K562 (cell line): ENCODE measurements around the gene ZNF768. TPM values are rescaled to one million over a fixed set of nuclear protein-coding genes. Genes with fewer than 3 reads are reported as not detected.
A peak's percentile ranks its signal among the peaks of the same experiment; 100 is the strongest.

Experiments
- ATAC-seq: fragments of 200-7000 bp; cut with Tn5 transposase; 3 replicates; pipeline ENCODE4 v1.9.1; 2020; ENCODE audit warnings: moderate library complexity
- BruUV-seq: library from RNA; stranded (reverse); fragments of 400-500 nt; replicated peaks from 2 replicates; lab custom pipeline; 2021; lab: Mats Ljungman, UMichigan
- CTCF ChIA-PET: fragments of 300-600 bp; formaldehyde crosslinking; extraction: SDS; loops from one replicate; lab custom pipeline; 2021; ENCODE audit warnings: low intra/inter-chr PET ratio; lab: Yijun Ruan, JAX
- POLR2A ChIA-PET: fragments of 300-600, 350-650 bp; sonication (Branson Sonifier 250); formaldehyde crosslinking; extraction: SDS; loops from one replicate; lab custom pipeline; 2021; ENCODE audit warnings: antibody characterized with exemption, inconsistent platforms; lab: Yijun Ruan, JAX
- DNase-seq, 4 experiments: peaks; one replicate each; pipeline versions ENCODE4 v3.0.0 to v3.0.0-alpha.2; 2011 to 2018; ENCODE audit warnings: low spot score in 3 of 4, mixed read lengths in 3 of 4; ENCODE audit errors: extremely low read depth in 1 of 4
- FAIRE-seq: peaks from 2 replicates; lab custom pipeline; 2011; peaks lifted over from hg19 to GRCh38; lab: Jason Lieb, UNC
- H2AFZ ChIP-seq: 2 replicates; pipeline ENCODE4 v1.6.0; 2011; ENCODE audit warnings: low read depth, low read length, control low read depth, inconsistent platforms
- H3K27ac ChIP-seq: fragments of 200-600 bp; 3 replicates; pipeline ENCODE4 v1.8.0; 2011; ENCODE audit warnings: low read depth, mild to moderate bottlenecking, control low read depth, inconsistent platforms, low read length, moderate library complexity, mixed read lengths; ENCODE audit errors: extremely low read depth
- H3K27me3 ChIP-seq, 2 experiments: fragments of 300-600 bp in 1 of 2; 2 replicates in 1 of 2; 3 replicates in 1 of 2; pipeline versions ENCODE4 v1.6.0 to v1.8.0; 2011; ENCODE audit warnings: inconsistent platforms in 2 of 2, low read length in 2 of 2, mild to moderate bottlenecking in 1 of 2, mixed read lengths in 1 of 2, moderate library complexity in 1 of 2; ENCODE audit not compliant: control insufficient read depth in 2 of 2, insufficient read depth in 2 of 2
- H3K36me3 ChIP-seq: fragments of 300-600 bp; 3 replicates; pipeline ENCODE4 v1.8.0; 2011; ENCODE audit warnings: mild to moderate bottlenecking, low read length, inconsistent platforms; ENCODE audit not compliant: control insufficient read depth, insufficient read depth
- H3K4me1 ChIP-seq, 2 experiments: fragments of 200-600 bp in 1 of 2; replicated peaks in 1 of 2; 2 replicates in 1 of 2; 3 replicates in 1 of 2; pipeline versions ENCODE4 v1.5.1 to v1.8.0; 2011; ENCODE audit warnings: inconsistent platforms in 2 of 2, low read length in 2 of 2, mild to moderate bottlenecking in 1 of 2, mixed read lengths in 1 of 2, moderate library complexity in 1 of 2; ENCODE audit not compliant: control insufficient read depth in 2 of 2, insufficient read depth in 2 of 2
- H3K4me2 ChIP-seq: 2 replicates; pipeline ENCODE4 v1.6.1; 2011; ENCODE audit warnings: low read length, control low read depth, inconsistent platforms, mixed read lengths; ENCODE audit not compliant: insufficient read depth
- H3K4me3 ChIP-seq: fragments of 200-600 bp; sonication (generic), shearing (Covaris generic); 2 replicates; pipeline ENCODE4 v1.5.1; 2016; ENCODE audit warnings: control low read depth, inconsistent platforms
- H3K79me2 ChIP-seq: fragments of 200-600 bp; 3 replicates; pipeline ENCODE4 v1.8.0; 2011; ENCODE audit warnings: low read length, inconsistent platforms; ENCODE audit not compliant: control insufficient read depth, insufficient read depth
- H3K9ac ChIP-seq, 2 experiments: 2 replicates each; pipeline versions ENCODE4 v1.6.0 to v1.6.1; 2011; ENCODE audit warnings: low read depth in 2 of 2, low read length in 2 of 2, control low read depth in 1 of 2, inconsistent platforms in 1 of 2, mild to moderate bottlenecking in 1 of 2, mixed read lengths in 1 of 2; ENCODE audit not compliant: insufficient read depth in 1 of 2
- H3K9me1 ChIP-seq: one replicate; pipeline ENCODE4 v1.6.0; 2011; ENCODE audit warnings: inconsistent platforms, mild to moderate bottlenecking, low read length, moderate library complexity; ENCODE audit not compliant: control insufficient read depth, insufficient read depth
- H3K9me3 ChIP-seq: replicated peaks from 2 replicates; pipeline ENCODE4 v1.5.1; 2011; ENCODE audit warnings: low read depth, low read length, inconsistent platforms; ENCODE audit not compliant: control insufficient read depth, insufficient read depth
- H4K20me1 ChIP-seq: replicated peaks from 2 replicates; pipeline ENCODE4 v1.6.1; 2011; ENCODE audit warnings: low read length, inconsistent platforms, mixed read lengths; ENCODE audit not compliant: control insufficient read depth, insufficient read depth
- ATF3 ChIP-seq, 2 experiments: fragments of 450-650 bp in 1 of 2; sonication (generic) in 1 of 2; formaldehyde crosslinking in 1 of 2; IDR thresholded peaks in 1 of 2; conservative IDR thresholded peaks in 1 of 2; 2 replicates each; pipeline versions ENCODE4 v1.6.1 to v1.8.1; 2016 to 2023; ENCODE audit warnings: mild to moderate bottlenecking in 2 of 2, moderate library complexity in 2 of 2, inconsistent platforms in 1 of 2, missing genetic modification reagents in 1 of 2
- CREBBP ChIP-seq: IDR thresholded peaks from one replicate; pipeline ENCODE4 v1.6.1; 2012; ENCODE audit warnings: low read depth, mild to moderate bottlenecking, control low read depth, inconsistent platforms, low read length
- ESRRA ChIP-seq: fragments of 450-650 bp; IDR thresholded peaks from 2 replicates; pipeline ENCODE4 v1.6.1; 2014; ENCODE audit warnings: low read depth, mild to moderate bottlenecking, moderate library complexity, borderline replicate concordance
- GATA2 ChIP-seq: sonication (generic); formaldehyde crosslinking; IDR thresholded peaks from 2 replicates; pipeline ENCODE4 v1.4.0; 2020; ENCODE audit warnings: mild to moderate bottlenecking, missing genetic modification reagents
- MEIS2 ChIP-seq: fragments of 450-650 bp; IDR thresholded peaks from 2 replicates; pipeline ENCODE4 v1.6.1; 2014; ENCODE audit warnings: mild to moderate bottlenecking; ENCODE audit not compliant: partially characterized antibody
- RB1 ChIP-seq: fragments of 450-650 bp; IDR thresholded peaks from 2 replicates; pipeline ENCODE4 v1.6.1; 2017; ENCODE audit warnings: low read depth, mild to moderate bottlenecking
- TARDBP ChIP-seq: fragments of 450-650 bp; IDR thresholded peaks from 2 replicates; pipeline ENCODE4 v1.6.1; 2016
- TCF7 ChIP-seq: sonication (generic); IDR thresholded peaks from 2 replicates; pipeline ENCODE4 v1.6.1; 2016; ENCODE audit warnings: antibody characterized with exemption, borderline replicate concordance
- XRCC5 ChIP-seq: fragments of 200-400 bp; formaldehyde crosslinking; IDR thresholded peaks from 2 replicates; pipeline ENCODE4 v1.6.1; 2017; ENCODE audit warnings: low read depth, mild to moderate bottlenecking, low read length
- ZEB2 ChIP-seq: fragments of 450-650 bp; IDR thresholded peaks from 2 replicates; pipeline ENCODE4 v1.6.1; 2016
- ZFX ChIP-seq: sonication (generic); formaldehyde crosslinking; IDR thresholded peaks from 2 replicates; pipeline ENCODE4 v1.8.0; 2022; ENCODE audit warnings: mild to moderate bottlenecking, missing genetic modification reagents, moderate library complexity
- ZNF512 ChIP-seq: IDR thresholded peaks from 2 replicates; pipeline ENCODE4 v1.6.1; 2016; ENCODE audit warnings: missing genetic modification characterization, missing compliant biosample characterization
- WGBS: fragments of 100-300 bp; shearing (Covaris generic); methylation state at CpG from one replicate; pipeline ENCODE4 v1.1.6; 2016; ENCODE audit warnings: low coverage, mixed read lengths; ENCODE audit not compliant: insufficient coverage; ENCODE audit errors: missing lambda C conversion rate; 5-methylcytosine and 5-hydroxymethylcytosine counted together
- in situ Hi-C: fragments of 300-500 bp; cut with MboI; formaldehyde crosslinking; loops from 4 replicates; pipeline ENCODE4 v1.15.0; 2018; ENCODE audit warnings: inconsistent platforms, mixed read lengths
- intact Hi-C: fragments of 100-400 bp; cut with micrococcal nuclease; formaldehyde crosslinking; loops from 2 replicates; pipeline ENCODE4 v1.14.2; 2022
- polyA plus RNA-seq, 8 experiments: library from polyadenylated mRNA; depleted of rRNA in 4 of 8; stranded (reverse) in 5 of 8; unstranded in 3 of 8; fragments of >200 nt; fragmentation: Nextera tagmentation in 2 of 8; fragmentation: Illumina TruSeq in 1 of 8; extraction: Ambion mirVana in 2 of 8; extraction: Trizol in 1 of 8; gene quantifications; 2 replicates each; pipeline versions ENCODE4 v1.2.1 to v1.2.3, GENCODE V29; 2011 to 2014; ENCODE audit warnings: inconsistent platforms in 1 of 8, missing spikeins in 1 of 8
- total RNA-seq, 7 experiments: library from RNA; depleted of rRNA in 6 of 7; stranded (reverse); fragments of >200 nt in 6 of 7; fragmentation: Illumina TruSeq in 2 of 7; extraction: Trizol in 2 of 7; gene quantifications; 2 replicates each; pipeline versions ENCODE4 v1.2.1 to v1.2.3, GENCODE V29; 2011 to 2021; ENCODE audit warnings: low replicate concordance in 1 of 7
- TF ChIP-seq, protein P1 (sequence below): sonication (generic); formaldehyde crosslinking; IDR thresholded peaks from 2 replicates; pipeline ENCODE4 v1.8.0; 2023; ENCODE audit warnings: mild to moderate bottlenecking, missing genetic modification reagents

The ZNF768 gene
- total and polyA plus RNA-seq, 9 of the 15 experiments (the other 6 are each of a cell fraction or from before 2014, with no cell fraction given), result 0.13 to 50.7 (median 26.9) TPM

DNA sequence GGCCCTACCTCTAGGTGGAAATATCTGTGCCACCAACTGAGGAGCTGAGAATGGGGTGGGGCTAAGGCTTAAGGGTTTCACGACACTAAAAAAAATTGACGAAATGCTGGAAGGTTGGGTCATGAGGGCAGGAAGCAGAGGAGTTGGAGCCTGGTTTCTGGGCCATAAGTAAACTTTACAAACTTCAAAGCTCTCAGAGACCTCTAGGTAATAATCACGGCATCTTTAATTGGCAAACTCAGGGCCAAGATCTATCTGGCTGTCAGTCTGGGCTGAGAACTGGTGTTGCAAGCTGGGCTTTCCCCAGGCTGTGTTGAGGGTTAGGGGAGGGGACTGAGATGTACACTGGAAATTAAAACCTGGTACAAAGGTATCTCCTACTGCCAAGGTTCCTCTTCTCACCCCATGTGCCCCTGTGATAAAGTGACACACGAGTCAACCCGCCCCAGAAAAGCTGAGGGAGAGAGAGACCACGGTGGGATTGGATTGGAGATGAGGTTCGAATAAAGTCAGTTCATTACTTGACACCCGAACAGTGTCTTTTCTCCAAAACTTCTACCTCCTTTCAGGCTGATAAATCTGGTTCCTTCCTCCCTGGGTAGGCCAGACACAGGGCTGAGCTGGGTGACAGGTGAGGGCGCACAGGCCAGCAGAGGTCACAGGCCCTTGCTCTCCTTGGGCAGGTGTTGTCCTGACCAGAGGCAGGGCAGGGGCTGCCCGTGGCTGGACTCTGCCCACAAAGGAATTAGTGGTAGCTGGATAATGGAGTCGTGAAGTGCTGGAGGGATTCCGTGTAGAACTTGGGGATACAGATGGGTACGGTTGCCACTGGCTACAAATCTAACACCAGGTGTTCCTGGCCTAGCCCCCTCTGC lies 4.0 kb upstream of the ZNF768 start:
- ATAC-seq (no peak), FAIRE-seq (no peak), DNase-seq (no peak)
- H3K4me2 ChIP-seq, result no peak overlapping the region
- peaks cover 27 to 72% of the 10 kb centered on the region in 2 experiments; a peak in 4 of 5 replicates for H3K4me1 ChIP-seq
- H3K9me3 ChIP-seq, result no peaks in the 10 kb centered on the region
- H3K36me3 ChIP-seq, result peaks cover 5% of the 10 kb centered on the region; the same call in 2 of the 3 replicates
- no peak overlapping the region for H2AFZ ChIP-seq
- no peaks in the 10 kb centered on the region for H4K20me1 ChIP-seq
- POLR2A ChIA-PET, result interaction anchor here (0.5 to 1.1 kb wide), 4 partner anchors 22 to 148 kb away, joined by 3 to 4 read pairs (median 4); partner anchors contain the start of gene SEPTIN1
- H3K9ac ChIP-seq, result peak overlapping the region in 1 of 2 experiments; percentile 72; a peak in 1 of 4 replicates
- WGBS, result 56% methylated on average over 13 of the region's 13 CpGs
- CTCF ChIA-PET, result no interaction called here
- H3K27ac ChIP-seq, result no peak overlapping the region
- no peak overlapping the region for H3K4me3 ChIP-seq
- intact Hi-C loops (loop anchor here (10.0 kb wide), 1 partner anchor 164 kb away; the partner anchor contains the start of gene SRCAP), in situ Hi-C loops (no loop called here)
- no peaks in the 10 kb centered on the region for H3K27me3 ChIP-seq
- no TSS peak for BruUV-seq
- H3K79me2 ChIP-seq, result peaks cover 29% of the 10 kb centered on the region
- H3K9me1 ChIP-seq, result no peaks in the 10 kb centered on the region
- TF ChIP-seq ZNF512 (tag) (no peak), RB1 (no peak), XRCC5 (no peak), ESRRA (no peak), GATA2 (CRISPR knock-in tag) (no peak), MEIS2 (no peak), TCF7 (no peak), TARDBP (no peak), ATF3 (IDR thresholded peaks at IDR 0.05) (no peak), ATF3 (CRISPR knock-in tag; conservative IDR thresholded peaks at IDR 0.05) (no peak), ZEB2 (no peak), CREBBP (no peak), ZFX (no peak)
- TF ChIP-seq, protein P1, sequence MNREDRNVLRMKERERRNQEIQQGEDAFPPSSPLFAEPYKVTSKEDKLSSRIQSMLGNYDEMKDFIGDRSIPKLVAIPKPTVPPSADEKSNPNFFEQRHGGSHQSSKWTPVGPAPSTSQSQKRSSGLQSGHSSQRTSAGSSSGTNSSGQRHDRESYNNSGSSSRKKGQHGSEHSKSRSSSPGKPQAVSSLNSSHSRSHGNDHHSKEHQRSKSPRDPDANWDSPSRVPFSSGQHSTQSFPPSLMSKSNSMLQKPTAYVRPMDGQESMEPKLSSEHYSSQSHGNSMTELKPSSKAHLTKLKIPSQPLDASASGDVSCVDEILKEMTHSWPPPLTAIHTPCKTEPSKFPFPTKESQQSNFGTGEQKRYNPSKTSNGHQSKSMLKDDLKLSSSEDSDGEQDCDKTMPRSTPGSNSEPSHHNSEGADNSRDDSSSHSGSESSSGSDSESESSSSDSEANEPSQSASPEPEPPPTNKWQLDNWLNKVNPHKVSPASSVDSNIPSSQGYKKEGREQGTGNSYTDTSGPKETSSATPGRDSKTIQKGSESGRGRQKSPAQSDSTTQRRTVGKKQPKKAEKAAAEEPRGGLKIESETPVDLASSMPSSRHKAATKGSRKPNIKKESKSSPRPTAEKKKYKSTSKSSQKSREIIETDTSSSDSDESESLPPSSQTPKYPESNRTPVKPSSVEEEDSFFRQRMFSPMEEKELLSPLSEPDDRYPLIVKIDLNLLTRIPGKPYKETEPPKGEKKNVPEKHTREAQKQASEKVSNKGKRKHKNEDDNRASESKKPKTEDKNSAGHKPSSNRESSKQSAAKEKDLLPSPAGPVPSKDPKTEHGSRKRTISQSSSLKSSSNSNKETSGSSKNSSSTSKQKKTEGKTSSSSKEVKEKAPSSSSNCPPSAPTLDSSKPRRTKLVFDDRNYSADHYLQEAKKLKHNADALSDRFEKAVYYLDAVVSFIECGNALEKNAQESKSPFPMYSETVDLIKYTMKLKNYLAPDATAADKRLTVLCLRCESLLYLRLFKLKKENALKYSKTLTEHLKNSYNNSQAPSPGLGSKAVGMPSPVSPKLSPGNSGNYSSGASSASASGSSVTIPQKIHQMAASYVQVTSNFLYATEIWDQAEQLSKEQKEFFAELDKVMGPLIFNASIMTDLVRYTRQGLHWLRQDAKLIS (CRISPR knock-in tag), result no peak
